MM.1S (cell line): ENCODE measurements around the gene PAN3.

Source experiments
- DNase-seq: peaks from one replicate; pipeline ENCODE4 v3.0.0-alpha.2; 2015
- H2AFZ ChIP-seq: fragments of 300-600 bp; sonication (generic); 2 replicates; pipeline ENCODE4 v1.6.0; 2016; ENCODE audit warnings: antibody characterized with exemption, low read length
- H3F3A ChIP-seq: fragments of 300-600 bp; sonication (generic); 2 replicates; pipeline ENCODE4 v1.6.1; 2016; ENCODE audit warnings: mild to moderate bottlenecking, antibody characterized with exemption, low read length, moderate library complexity, mixed read lengths; ENCODE audit not compliant: insufficient read depth
- H3K27ac ChIP-seq: fragments of 300-600 bp; sonication (generic); 2 replicates; pipeline ENCODE4 v1.5.1; 2016; ENCODE audit warnings: mild to moderate bottlenecking, low read length
- H3K27me3 ChIP-seq: fragments of 300-600 bp; sonication (generic); replicated peaks from 2 replicates; pipeline ENCODE4 v1.6.0; 2016; ENCODE audit warnings: low read length; ENCODE audit not compliant: insufficient read depth
- H3K36me3 ChIP-seq: fragments of 300-600 bp; sonication (generic); replicated peaks from 2 replicates; pipeline ENCODE4 v1.6.1; 2016; ENCODE audit warnings: mild to moderate bottlenecking, low read length, mixed read lengths; ENCODE audit not compliant: insufficient read depth
- H3K4me1 ChIP-seq: fragments of 300-600 bp; sonication (generic); 2 replicates; pipeline ENCODE4 v1.6.1; 2016; ENCODE audit warnings: low read length, mixed read lengths
- H3K4me2 ChIP-seq: fragments of 300-600 bp; sonication (generic); 2 replicates; pipeline ENCODE4 v1.6.0; 2016; ENCODE audit warnings: low read depth, low read length
- H3K4me3 ChIP-seq: fragments of 300-600 bp; sonication (generic); 2 replicates; pipeline ENCODE4 v1.5.1; 2016; ENCODE audit warnings: low read length, mixed read lengths
- H3K79me2 ChIP-seq: fragments of 300-600 bp; sonication (generic); 2 replicates; pipeline ENCODE4 v1.6.1; 2016; ENCODE audit warnings: mixed run types, low read length, mixed read lengths
- H3K9ac ChIP-seq: fragments of 300-600 bp; sonication (generic); 2 replicates; pipeline ENCODE4 v1.6.1; 2016; ENCODE audit warnings: low read length, mixed read lengths
- H3K9me2 ChIP-seq: fragments of 300-600 bp; sonication (generic); replicated peaks from 2 replicates; pipeline ENCODE4 v1.6.1; 2016; ENCODE audit warnings: mild to moderate bottlenecking, low read length, mixed read lengths; ENCODE audit not compliant: insufficient read depth
- H3K9me3 ChIP-seq: fragments of 300-600 bp; sonication (generic); replicated peaks from 2 replicates; pipeline ENCODE4 v1.6.1; 2016; ENCODE audit warnings: mild to moderate bottlenecking, low read length, mixed read lengths; ENCODE audit not compliant: insufficient read depth
- H4K20me1 ChIP-seq: fragments of 300-600 bp; sonication (generic); 2 replicates; pipeline ENCODE4 v1.6.1; 2016; ENCODE audit warnings: mild to moderate bottlenecking, low read length, moderate library complexity, mixed read lengths; ENCODE audit not compliant: insufficient read depth
- EZH2 ChIP-seq: fragments of 300-600 bp; sonication (generic); optimal IDR thresholded peaks from 2 replicates; pipeline ENCODE3; 2017; ENCODE audit warnings: low read depth, mild to moderate bottlenecking, antibody characterized with exemption, low read length, mixed read lengths
- EZH2phosphoT487 ChIP-seq: fragments of 300-600 bp; sonication (generic); IDR thresholded peaks from 2 replicates; pipeline ENCODE4 v1.6.1; 2018; ENCODE audit warnings: antibody characterized with exemption, low read length
- TF ChIP-seq, protein P1 (sequence below): fragments of 300-600 bp; sonication (generic); IDR thresholded peaks from 2 replicates; pipeline ENCODE4 v1.5.1; 2016; ENCODE audit warnings: antibody characterized with exemption, low read length, mixed read lengths

PAN3 gene, protein sequence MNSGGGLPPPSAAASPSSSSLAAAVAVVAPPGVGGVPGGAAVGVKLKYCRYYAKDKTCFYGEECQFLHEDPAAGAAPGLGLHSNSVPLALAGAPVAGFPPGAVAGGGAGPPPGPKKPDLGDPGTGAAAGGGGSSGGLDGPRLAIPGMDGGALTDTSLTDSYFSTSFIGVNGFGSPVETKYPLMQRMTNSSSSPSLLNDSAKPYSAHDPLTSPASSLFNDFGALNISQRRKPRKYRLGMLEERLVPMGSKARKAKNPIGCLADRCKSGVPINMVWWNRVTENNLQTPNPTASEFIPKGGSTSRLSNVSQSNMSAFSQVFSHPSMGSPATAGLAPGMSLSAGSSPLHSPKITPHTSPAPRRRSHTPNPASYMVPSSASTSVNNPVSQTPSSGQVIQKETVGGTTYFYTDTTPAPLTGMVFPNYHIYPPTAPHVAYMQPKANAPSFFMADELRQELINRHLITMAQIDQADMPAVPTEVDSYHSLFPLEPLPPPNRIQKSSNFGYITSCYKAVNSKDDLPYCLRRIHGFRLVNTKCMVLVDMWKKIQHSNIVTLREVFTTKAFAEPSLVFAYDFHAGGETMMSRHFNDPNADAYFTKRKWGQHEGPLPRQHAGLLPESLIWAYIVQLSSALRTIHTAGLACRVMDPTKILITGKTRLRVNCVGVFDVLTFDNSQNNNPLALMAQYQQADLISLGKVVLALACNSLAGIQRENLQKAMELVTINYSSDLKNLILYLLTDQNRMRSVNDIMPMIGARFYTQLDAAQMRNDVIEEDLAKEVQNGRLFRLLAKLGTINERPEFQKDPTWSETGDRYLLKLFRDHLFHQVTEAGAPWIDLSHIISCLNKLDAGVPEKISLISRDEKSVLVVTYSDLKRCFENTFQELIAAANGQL

GRCh38 chr13:28138012-28138755 lies at the start of gene PAN3:
Gene PAN3, plus strand, starts transcription at chr13:28138545. Its CDS starts 113 bp downstream, at chr13:28138658.
- TF ChIP-seq EZH2 (no peak), EZH2phosphoT487 (no peak)
- TF ChIP-seq, protein P1, sequence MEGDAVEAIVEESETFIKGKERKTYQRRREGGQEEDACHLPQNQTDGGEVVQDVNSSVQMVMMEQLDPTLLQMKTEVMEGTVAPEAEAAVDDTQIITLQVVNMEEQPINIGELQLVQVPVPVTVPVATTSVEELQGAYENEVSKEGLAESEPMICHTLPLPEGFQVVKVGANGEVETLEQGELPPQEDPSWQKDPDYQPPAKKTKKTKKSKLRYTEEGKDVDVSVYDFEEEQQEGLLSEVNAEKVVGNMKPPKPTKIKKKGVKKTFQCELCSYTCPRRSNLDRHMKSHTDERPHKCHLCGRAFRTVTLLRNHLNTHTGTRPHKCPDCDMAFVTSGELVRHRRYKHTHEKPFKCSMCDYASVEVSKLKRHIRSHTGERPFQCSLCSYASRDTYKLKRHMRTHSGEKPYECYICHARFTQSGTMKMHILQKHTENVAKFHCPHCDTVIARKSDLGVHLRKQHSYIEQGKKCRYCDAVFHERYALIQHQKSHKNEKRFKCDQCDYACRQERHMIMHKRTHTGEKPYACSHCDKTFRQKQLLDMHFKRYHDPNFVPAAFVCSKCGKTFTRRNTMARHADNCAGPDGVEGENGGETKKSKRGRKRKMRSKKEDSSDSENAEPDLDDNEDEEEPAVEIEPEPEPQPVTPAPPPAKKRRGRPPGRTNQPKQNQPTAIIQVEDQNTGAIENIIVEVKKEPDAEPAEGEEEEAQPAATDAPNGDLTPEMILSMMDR: no peak
- H3F3A ChIP-seq: peaks cover 4% of the 10 kb centered on the region
- peaks cover 40% of the 10 kb centered on the region for H3K79me2 ChIP-seq
- peak within 1 kb of the TSS; percentile 59 for H3K4me2 ChIP-seq
- peak within 1 kb of the TSS; percentile 61 for H3K4me3 ChIP-seq
- no peaks in the 10 kb centered on the region for H3K36me3 ChIP-seq
- H3K27ac ChIP-seq: peak within 1 kb of the TSS; percentile 91
- H4K20me1 ChIP-seq: no peaks in the 10 kb centered on the region
- DNase-seq: peak; percentile 80
- H2AFZ ChIP-seq: peak within 1 kb of the TSS; percentile 62
- H3K4me1 ChIP-seq: no peaks in the 10 kb centered on the region
- H3K27me3 ChIP-seq: no peaks in the 10 kb centered on the region
- peak within 1 kb of the TSS; percentile 85 for H3K9ac ChIP-seq
- no peaks in the 10 kb centered on the region for H3K9me2 ChIP-seq
- no peaks in the 10 kb centered on the region for H3K9me3 ChIP-seq

DNA sequence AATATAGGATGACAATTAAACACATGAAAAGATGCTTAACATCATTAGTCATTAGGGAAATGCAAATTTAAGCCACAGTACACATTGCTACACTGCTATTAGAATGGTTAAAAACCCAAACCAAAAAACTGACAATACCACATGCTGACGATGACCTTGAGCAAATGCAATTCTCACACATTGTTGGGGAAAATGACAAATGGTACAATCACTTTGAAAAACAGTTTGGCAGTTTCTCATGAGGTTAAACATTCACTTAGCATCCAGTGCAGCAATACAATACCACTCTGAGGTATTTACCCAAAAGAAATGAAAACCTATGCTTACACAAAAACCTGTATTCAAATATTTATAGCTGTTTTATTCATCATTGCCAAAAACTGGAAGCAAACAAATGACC lies 49.3 kb upstream of the PAN3 start:
- H3K9ac ChIP-seq: no peak overlapping the region

GRCh38 chr13:28092431-28092830 lies 45.9 kb upstream of the PAN3 start:
- no peaks in the 10 kb centered on the region for H3K4me1 ChIP-seq
- no peaks in the 10 kb centered on the region for H3K79me2 ChIP-seq
- H3K9me2 ChIP-seq: no peaks in the 10 kb centered on the region
- H3K27ac ChIP-seq: no peak overlapping the region
- DNase-seq: no peak
- no peaks in the 10 kb centered on the region for H3K9me3 ChIP-seq
- H3K27me3 ChIP-seq: no peaks in the 10 kb centered on the region
- no peak overlapping the region for H3K4me2 ChIP-seq
- H3K9ac ChIP-seq: no peak overlapping the region
- TF ChIP-seq, protein P1: no peak
- TF ChIP-seq EZH2phosphoT487 (no peak), EZH2 (no peak)
- no peaks in the 10 kb centered on the region for H3F3A ChIP-seq
- no peaks in the 10 kb centered on the region for H4K20me1 ChIP-seq
- no peak overlapping the region for H2AFZ ChIP-seq
- no peak overlapping the region for H3K4me3 ChIP-seq
- H3K36me3 ChIP-seq: no peaks in the 10 kb centered on the region

More for the DNA sequence above, 49.3 kb upstream of the PAN3 start:
- no peaks in the 10 kb centered on the region for H3K79me2 ChIP-seq
- no peaks in the 10 kb centered on the region for H3K9me3 ChIP-seq
- no peak for DNase-seq
- no peaks in the 10 kb centered on the region for H3K4me1 ChIP-seq
- H3K9me2 ChIP-seq: no peaks in the 10 kb centered on the region
- H3K4me2 ChIP-seq: no peak overlapping the region
- no peak overlapping the region for H3K27ac ChIP-seq
- no peaks in the 10 kb centered on the region for H3K36me3 ChIP-seq
- H3K27me3 ChIP-seq: no peaks in the 10 kb centered on the region
- H4K20me1 ChIP-seq: no peaks in the 10 kb centered on the region
- H3K4me3 ChIP-seq: no peak overlapping the region
- no peaks in the 10 kb centered on the region for H3F3A ChIP-seq
- TF ChIP-seq, protein P1: no peak
- TF ChIP-seq EZH2phosphoT487: no peak
- TF ChIP-seq EZH2: no peak
- no peak overlapping the region for H2AFZ ChIP-seq
